ENCODE measurements around the gene HECTD4. TPM values are rescaled to one million over a fixed set of nuclear protein-coding genes. Genes with fewer than 3 reads are reported as not detected.

Gene HECTD4
- total RNA-seq, 1 experiment from 2014 or later, result 51.3 TPM

DNA sequence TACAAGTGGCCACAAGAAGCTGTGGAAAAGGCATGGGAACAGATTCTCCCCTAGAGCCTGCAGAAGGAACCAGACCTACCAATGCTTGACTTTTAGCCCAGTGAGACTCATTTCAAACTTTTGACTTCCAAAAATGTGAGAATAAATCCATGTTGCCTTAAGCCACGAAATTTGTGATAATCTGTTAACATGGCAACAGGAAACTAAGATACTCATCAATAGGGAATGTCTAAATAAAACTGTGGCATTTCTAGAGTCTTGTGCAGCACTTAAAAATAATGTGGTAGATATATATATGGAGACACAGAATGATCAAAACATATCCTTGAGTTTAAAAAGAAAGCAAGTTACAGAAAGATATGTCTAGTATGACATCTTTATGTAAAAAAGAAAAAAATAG is 12.0 kb downstream of the HECTD4 start:
- ChIA-PET POLR2A (no interaction called here), CTCF (no interaction called here)
- Histone ChIP-seq H3K4me1 (ENCODE audit: control insufficient read depth, insufficient read depth, low read length) (peaks cover 24% of the 10 kb centered on the region), H3K9me3 (ENCODE audit: control insufficient read depth, insufficient read depth, low read depth, low read length) (no peaks in the 10 kb centered on the region), H3K27me3 (ENCODE audit: control insufficient read depth, insufficient read depth, low read length) (no peaks in the 10 kb centered on the region), H3K36me3 (ENCODE audit: control insufficient read depth, insufficient read depth, low read length) (no peaks in the 10 kb centered on the region), H3K27ac (ENCODE audit: low read length) (no peak overlapping the region), H3K4me3 (ENCODE audit: low read depth in 2 of 2, low read length in 2 of 2) (no peak overlapping the region)
- no TSS peak for BruUV-seq (replicated peaks)
- in situ Hi-C loops (cut with HindIII; ENCODE audit: low pct_unique_long_range_greater_than_20kb, low sequenced_read_pairs) (no loop called here), intact Hi-C loops (cut with micrococcal nuclease; ENCODE audit: unreplicated experiment) (no loop called here)
- TF ChIP-seq SIN3A (IDR thresholded peaks at IDR 0.05; ENCODE audit: borderline replicate concordance, insufficient read depth, low read depth, low read length), result no peak
- TF ChIP-seq POLR2AphosphoS5 (IDR thresholded peaks at IDR 0.05; ENCODE audit: low read depth, low read length), result no peak
- no peak for TF ChIP-seq TCF7L2 (IDR thresholded peaks at IDR 0.05; ENCODE audit: low read depth, low read length)
- TF ChIP-seq REST (IDR thresholded peaks at IDR 0.05; ENCODE audit: insufficient read depth in 1 of 2, low read depth in 2 of 2, low read length in 1 of 2), result no peak
- TF ChIP-seq, protein P1, sequence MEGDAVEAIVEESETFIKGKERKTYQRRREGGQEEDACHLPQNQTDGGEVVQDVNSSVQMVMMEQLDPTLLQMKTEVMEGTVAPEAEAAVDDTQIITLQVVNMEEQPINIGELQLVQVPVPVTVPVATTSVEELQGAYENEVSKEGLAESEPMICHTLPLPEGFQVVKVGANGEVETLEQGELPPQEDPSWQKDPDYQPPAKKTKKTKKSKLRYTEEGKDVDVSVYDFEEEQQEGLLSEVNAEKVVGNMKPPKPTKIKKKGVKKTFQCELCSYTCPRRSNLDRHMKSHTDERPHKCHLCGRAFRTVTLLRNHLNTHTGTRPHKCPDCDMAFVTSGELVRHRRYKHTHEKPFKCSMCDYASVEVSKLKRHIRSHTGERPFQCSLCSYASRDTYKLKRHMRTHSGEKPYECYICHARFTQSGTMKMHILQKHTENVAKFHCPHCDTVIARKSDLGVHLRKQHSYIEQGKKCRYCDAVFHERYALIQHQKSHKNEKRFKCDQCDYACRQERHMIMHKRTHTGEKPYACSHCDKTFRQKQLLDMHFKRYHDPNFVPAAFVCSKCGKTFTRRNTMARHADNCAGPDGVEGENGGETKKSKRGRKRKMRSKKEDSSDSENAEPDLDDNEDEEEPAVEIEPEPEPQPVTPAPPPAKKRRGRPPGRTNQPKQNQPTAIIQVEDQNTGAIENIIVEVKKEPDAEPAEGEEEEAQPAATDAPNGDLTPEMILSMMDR (IDR thresholded peaks at IDR 0.05), result no peak
- no peak for DNase-seq (ENCODE audit: low read depth, low spot score)
- 0 out of 2 replicates have a peak, but pooled peaks have one; percentile 49 for ATAC-seq

- ATAC-seq (no peak), DNase-seq (ENCODE audit: low read depth, low spot score) (no peak)
- no peaks in the 10 kb centered on the region for H3K27me3 ChIP-seq (ENCODE audit: control insufficient read depth, insufficient read depth, low read length)
- TF ChIP-seq SIN3A (IDR thresholded peaks at IDR 0.05; ENCODE audit: borderline replicate concordance, insufficient read depth, low read depth, low read length) (no peak), POLR2AphosphoS5 (IDR thresholded peaks at IDR 0.05; ENCODE audit: low read depth, low read length) (no peak), REST (IDR thresholded peaks at IDR 0.05; ENCODE audit: insufficient read depth in 1 of 2, low read depth in 2 of 2, low read length in 1 of 2) (no peak)
- ChIA-PET POLR2A (no interaction called here), CTCF (no interaction called here)
- peaks cover 23% of the 10 kb centered on the region for H3K4me1 ChIP-seq (ENCODE audit: control insufficient read depth, insufficient read depth, low read length)
- in situ Hi-C loops (cut with HindIII; ENCODE audit: low pct_unique_long_range_greater_than_20kb, low sequenced_read_pairs) (no loop called here), intact Hi-C loops (cut with micrococcal nuclease; ENCODE audit: unreplicated experiment) (loop anchor here (5.0 kb wide), 1 partner anchor 162 kb away; no protein-coding TSS in a partner anchor)
- H3K4me3 ChIP-seq (ENCODE audit: low read depth in 2 of 2, low read length in 2 of 2), result no peak overlapping the region
- no TSS peak for BruUV-seq (replicated peaks)
- H3K27ac ChIP-seq (ENCODE audit: low read length), result no peak overlapping the region
- H3K9me3 ChIP-seq (ENCODE audit: control insufficient read depth, insufficient read depth, low read depth, low read length), result no peaks in the 10 kb centered on the region
- no peaks in the 10 kb centered on the region for H3K36me3 ChIP-seq (ENCODE audit: control insufficient read depth, insufficient read depth, low read length)
These were observed 13.4 kb downstream of the HECTD4 start for GRCh38 chr12:112368856-112369255.

All from Panc1 (cell line).